NCI-H1092 treated with DMSO at 0.1 percent for 48 hours (cell line): ENCODE measurements around the gene NRF1.
A peak's percentile ranks its signal among the peaks of the same experiment; 100 is the strongest.

Source experiments
- DNase-seq: peaks from one replicate; lab custom pipeline; 2025; lab: John Stamatoyannopoulos, UW

The NRF1 gene

GRCh38 chr7:129684777-129685176 lies 73.3 kb downstream of the NRF1 start:
- DNase-seq, result no peak

- no peak for DNase-seq
Observed at GRCh38 chr7:129686063-129686462, 74.5 kb downstream of the NRF1 start.

GRCh38 chr7:129688503-129689222 lies 77.1 kb downstream of the NRF1 start:
- DNase-seq, result no peak

- no peak for DNase-seq
Observed at GRCh38 chr7:129689995-129690581, 78.6 kb downstream of the NRF1 start.

- no peak for DNase-seq
Observed at GRCh38 chr7:129690701-129691100, 79.2 kb downstream of the NRF1 start.

- no peak for DNase-seq
Observed at GRCh38 chr7:129698516-129699418, 87.2 kb downstream of the NRF1 start.

- no peak for DNase-seq
Observed at GRCh38 chr7:129702316-129702715, 90.8 kb downstream of the NRF1 start.

- no peak for DNase-seq
Observed at GRCh38 chr7:129702761-129703338, 91.3 kb downstream of the NRF1 start.

- no peak for DNase-seq
Observed at GRCh38 chr7:129703751-129704150, 92.2 kb downstream of the NRF1 start.

- DNase-seq, result no peak
Observed at GRCh38 chr7:129707910-129708499, 96.5 kb downstream of the NRF1 start.

GRCh38 chr7:129713544-129713943 lies 102.0 kb downstream of the NRF1 start:
- peak; percentile 72 for DNase-seq

- DNase-seq, result no peak
Observed at GRCh38 chr7:129714514-129715063, 103.1 kb downstream of the NRF1 start.

GRCh38 chr7:129719980-129720732 lies 108.6 kb downstream of the NRF1 start:
- DNase-seq, result no peak

GRCh38 chr7:129721068-129721467 lies 109.5 kb downstream of the NRF1 start:
- DNase-seq, result no peak

- DNase-seq, result no peak
Observed at GRCh38 chr7:129723679-129724078, 112.2 kb downstream of the NRF1 start.

- DNase-seq, result no peak
Observed at GRCh38 chr7:129724796-129725195, 113.3 kb downstream of the NRF1 start.

GRCh38 chr7:129728875-129729467 lies 117.5 kb downstream of the NRF1 start:
- peak; percentile 45 for DNase-seq

- no peak for DNase-seq
Observed at GRCh38 chr7:129729511-129729910, 118.0 kb downstream of the NRF1 start.

GRCh38 chr7:129730159-129730558 lies 118.6 kb downstream of the NRF1 start:
- no peak for DNase-seq

- no peak for DNase-seq
Observed at GRCh38 chr7:129734400-129734799, 122.9 kb downstream of the NRF1 start.

GRCh38 chr7:129739427-129739826 lies 127.9 kb downstream of the NRF1 start:
- DNase-seq, result no peak
